ENCODE data around the gene TNS3. TPM values are rescaled to one million over a fixed set of nuclear protein-coding genes. Genes with fewer than 3 reads are reported as not detected.

The TNS3 gene
- total RNA-seq, 1 donor from 2014 or later = 41.2 TPM

- no peak for TF ChIP-seq CTCF (IDR thresholded peaks at IDR 0.05; ENCODE audit: insufficient read depth, low read length, poor library complexity, severe bottlenecking)
- no peaks in the 10 kb centered on the region for H3K27me3 ChIP-seq (ENCODE audit: control insufficient read depth, insufficient read depth, low read length)
- H3K4me3 ChIP-seq (ENCODE audit: low read depth, low read length) = no peak overlapping the region
- DNase-seq (ENCODE audit: low read depth) = no peak
- H3K36me3 ChIP-seq (ENCODE audit: control insufficient read depth, insufficient read depth, low read length) = no peaks in the 10 kb centered on the region
Observed at GRCh38 chr7:47440320-47440719, 141.6 kb downstream of the TNS3 start.

GRCh38 chr7:47439181-47439667, 142.7 kb downstream of the TNS3 start:
- no peaks in the 10 kb centered on the region for H3K36me3 ChIP-seq (ENCODE audit: control insufficient read depth, insufficient read depth, low read length)
- TF ChIP-seq CTCF (IDR thresholded peaks at IDR 0.05; ENCODE audit: insufficient read depth, low read length, poor library complexity, severe bottlenecking) = no peak
- DNase-seq (ENCODE audit: low read depth) = no peak
- no peaks in the 10 kb centered on the region for H3K27me3 ChIP-seq (ENCODE audit: control insufficient read depth, insufficient read depth, low read length)
- no peak overlapping the region for H3K4me3 ChIP-seq (ENCODE audit: low read depth, low read length)

- TF ChIP-seq CTCF (IDR thresholded peaks at IDR 0.05; ENCODE audit: insufficient read depth, low read length, poor library complexity, severe bottlenecking) = no peak
- Histone ChIP-seq H3K27me3 (ENCODE audit: control insufficient read depth, insufficient read depth, low read length) (no peaks in the 10 kb centered on the region), H3K36me3 (ENCODE audit: control insufficient read depth, insufficient read depth, low read length) (no peaks in the 10 kb centered on the region), H3K4me3 (ENCODE audit: low read depth, low read length) (no peak overlapping the region)
- DNase-seq (ENCODE audit: low read depth) = no peak
Observed at GRCh38 chr7:47438411-47439029, 143.4 kb downstream of the TNS3 start.

GRCh38 chr7:47435889-47436312, 146.0 kb downstream of the TNS3 start:
- Histone ChIP-seq H3K4me3 (ENCODE audit: low read depth, low read length) (no peak overlapping the region), H3K27me3 (ENCODE audit: control insufficient read depth, insufficient read depth, low read length) (no peaks in the 10 kb centered on the region), H3K36me3 (ENCODE audit: control insufficient read depth, insufficient read depth, low read length) (no peaks in the 10 kb centered on the region)
- TF ChIP-seq CTCF (IDR thresholded peaks at IDR 0.05; ENCODE audit: insufficient read depth, low read length, poor library complexity, severe bottlenecking) = peak; percentile 66
- DNase-seq (ENCODE audit: low read depth) = no peak

GRCh38 chr7:47433564-47433895, 148.4 kb downstream of the TNS3 start:
- Histone ChIP-seq H3K27me3 (ENCODE audit: control insufficient read depth, insufficient read depth, low read length) (no peaks in the 10 kb centered on the region), H3K36me3 (ENCODE audit: control insufficient read depth, insufficient read depth, low read length) (no peaks in the 10 kb centered on the region), H3K4me3 (ENCODE audit: low read depth, low read length) (no peak overlapping the region)
- no peak for DNase-seq (ENCODE audit: low read depth)
- no peak for TF ChIP-seq CTCF (IDR thresholded peaks at IDR 0.05; ENCODE audit: insufficient read depth, low read length, poor library complexity, severe bottlenecking)
